KBM-7 (cell line): ENCODE results near the gene DCHS1.
A peak's percentile ranks its signal among the peaks of the same experiment; 100 is the strongest.

Experiments used
- DNase-seq: peaks from one replicate; pipeline ENCODE4 v3.0.0-alpha.2; 2015
- in situ Hi-C: fragments of 300-500 bp; cut with MboI; formaldehyde crosslinking; loops from 2 replicates; pipeline ENCODE4 v1.14.3; 2020; ENCODE audit warnings: low sequenced_read_pairs, low pct_unique_long_range_greater_than_20kb, mixed read lengths

The DCHS1 gene

DNA sequence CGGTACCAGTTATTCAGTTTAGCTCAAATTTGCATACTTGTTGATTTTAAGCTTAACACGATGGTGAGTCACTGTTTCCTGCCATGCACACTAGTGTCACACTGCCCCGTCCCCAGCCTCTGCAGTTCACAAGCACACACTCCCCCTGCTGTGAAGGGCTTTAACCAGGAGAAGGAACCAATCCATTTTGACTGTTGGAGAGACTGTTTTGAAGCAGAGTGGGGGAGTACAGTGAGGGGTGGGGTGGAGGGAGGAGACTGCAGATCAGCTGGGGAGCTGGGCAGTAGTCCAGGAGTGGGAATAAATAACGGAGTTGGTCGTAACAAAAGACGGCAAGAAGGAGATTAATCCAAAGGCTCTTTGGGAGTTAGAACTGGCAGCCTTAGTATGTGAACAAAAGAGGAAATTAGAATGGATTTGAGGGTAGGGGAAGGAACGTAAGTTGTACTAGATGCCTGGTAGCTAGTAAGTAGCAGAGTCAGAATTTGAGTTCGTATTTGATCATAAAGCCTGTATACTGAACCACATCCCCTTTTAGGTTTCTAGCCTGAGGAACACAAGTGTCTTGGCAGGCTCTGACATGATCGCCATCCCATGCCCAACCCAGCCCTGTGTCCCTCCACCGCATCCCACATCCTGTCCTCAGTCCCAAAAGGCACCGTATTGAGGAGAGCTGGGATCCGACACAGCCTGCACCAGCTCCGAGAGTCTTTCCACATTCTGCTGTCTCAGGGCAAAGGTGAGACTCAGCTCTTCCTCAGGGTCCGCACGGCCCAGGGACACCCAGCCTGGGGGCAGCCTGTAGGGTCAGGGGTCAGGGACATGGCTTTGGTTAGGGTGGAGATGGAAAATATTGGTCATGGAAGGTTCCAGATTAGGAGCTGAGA, 37.2 kb downstream of the DCHS1 start:
- in situ Hi-C loops: no loop called here
- peak; percentile 90 for DNase-seq

DNA sequence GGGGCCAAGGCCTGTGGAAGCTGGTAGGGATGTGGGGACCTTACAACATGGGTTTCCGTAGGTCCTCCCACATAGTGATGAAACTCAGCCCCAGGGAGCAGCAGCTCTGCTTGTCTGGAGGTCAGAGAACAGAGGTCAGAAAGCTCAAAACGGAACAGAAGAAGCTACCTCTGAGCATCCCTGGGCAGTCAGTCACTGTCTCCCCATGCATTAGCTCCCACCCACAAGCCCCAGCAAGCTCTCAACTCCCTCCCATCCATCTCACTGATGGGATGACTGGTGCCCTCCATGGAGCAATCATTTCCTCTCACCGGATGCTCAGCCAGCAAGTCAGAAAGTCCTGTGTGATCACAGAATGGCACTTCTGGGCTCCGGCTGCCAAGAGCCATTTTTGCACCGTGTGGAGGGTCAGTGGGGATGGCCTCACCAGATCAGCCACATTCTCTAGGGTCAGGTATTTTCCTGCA, 38.3 kb downstream of the DCHS1 start:
- in situ Hi-C loops: no loop called here
- DNase-seq: no peak

DNA sequence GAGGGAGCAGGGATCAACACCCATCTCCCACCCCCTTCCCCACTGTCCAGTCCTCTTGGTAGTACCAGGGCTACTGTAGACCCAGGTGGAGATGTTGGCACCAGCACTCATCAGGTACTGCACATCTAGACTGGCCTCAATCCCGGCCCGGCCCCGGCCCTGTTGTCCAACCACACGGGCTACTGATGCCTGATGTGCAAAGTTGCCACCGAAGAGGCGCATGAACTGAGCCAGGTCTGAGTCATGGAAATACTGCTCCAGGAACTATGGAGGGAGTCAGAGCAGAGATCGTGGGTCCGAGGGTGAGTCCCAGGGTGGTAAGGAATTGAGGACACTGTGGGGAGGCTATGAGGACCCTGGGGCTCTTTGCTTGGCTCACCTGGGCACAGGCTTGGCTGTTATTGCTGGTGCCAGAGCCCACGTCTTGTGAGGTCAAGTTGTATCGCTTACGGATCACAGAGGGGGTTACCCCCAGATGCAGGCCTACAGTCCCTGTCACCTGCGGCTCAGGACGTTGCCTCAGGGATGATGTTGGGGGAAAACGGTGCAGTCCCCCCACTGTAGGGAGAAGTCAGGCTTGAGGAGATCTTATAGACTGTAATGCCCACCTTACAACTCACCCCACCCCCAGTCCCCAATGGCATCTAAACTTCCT, 38.9 kb downstream of the DCHS1 start:
- DNase-seq: no peak
- in situ Hi-C loops: no loop called here

DNA sequence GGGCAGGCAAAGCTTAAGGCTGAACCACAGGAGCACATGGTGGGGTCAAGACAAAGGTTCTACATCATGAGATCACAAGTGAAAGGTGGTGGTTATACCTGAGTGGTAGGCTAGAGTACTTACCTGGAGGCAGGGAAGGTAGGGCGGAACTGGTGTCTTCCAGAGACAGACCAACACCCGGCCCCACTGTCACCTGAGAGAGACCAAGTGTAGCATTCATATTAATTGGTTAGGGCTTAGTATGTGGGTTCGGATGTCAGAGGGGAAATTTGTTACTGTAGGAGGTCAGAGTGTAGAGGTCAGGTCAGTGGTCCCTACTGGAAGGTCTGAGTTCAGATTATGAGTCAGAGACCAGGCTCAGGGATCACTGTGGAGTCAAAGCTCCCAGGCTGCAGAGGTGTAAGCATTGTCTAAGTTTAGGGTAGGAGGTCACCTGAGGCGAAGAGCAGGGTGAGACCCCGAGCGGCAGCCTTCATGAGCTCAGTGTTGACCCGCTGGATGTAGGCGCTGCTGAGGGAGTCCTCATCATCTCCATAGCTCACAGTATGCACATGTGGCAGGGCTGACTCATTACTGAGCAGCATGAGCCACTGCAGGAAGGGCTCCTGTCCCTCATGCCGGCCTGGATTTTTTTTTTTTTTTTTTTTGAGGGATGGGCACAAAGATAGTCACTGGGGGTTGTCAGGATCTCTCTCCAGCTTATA, 39.6 kb downstream of the DCHS1 start:
- in situ Hi-C loops: no loop called here
- no peak for DNase-seq

DNA sequence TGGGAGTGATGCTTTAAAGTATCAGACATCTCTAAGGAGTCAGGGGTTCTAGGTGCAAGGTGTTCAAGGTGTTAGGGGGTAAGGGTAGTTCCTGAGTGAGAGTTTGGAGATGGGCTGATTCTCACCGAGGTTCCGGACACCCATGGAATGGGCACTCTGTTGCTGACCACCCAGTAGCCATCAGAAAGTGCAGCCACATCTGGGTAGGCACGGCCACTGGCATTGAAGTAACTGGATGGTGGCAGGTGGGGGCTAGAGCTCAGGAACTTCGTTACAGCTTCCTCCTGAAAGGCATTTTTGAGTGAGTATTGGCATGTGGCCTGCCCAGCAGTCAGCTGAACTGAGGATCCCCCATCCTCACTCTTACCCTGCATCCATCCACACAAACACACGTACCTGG, 40.6 kb downstream of the DCHS1 start:
- in situ Hi-C loops: no loop called here
- DNase-seq: no peak

DNA sequence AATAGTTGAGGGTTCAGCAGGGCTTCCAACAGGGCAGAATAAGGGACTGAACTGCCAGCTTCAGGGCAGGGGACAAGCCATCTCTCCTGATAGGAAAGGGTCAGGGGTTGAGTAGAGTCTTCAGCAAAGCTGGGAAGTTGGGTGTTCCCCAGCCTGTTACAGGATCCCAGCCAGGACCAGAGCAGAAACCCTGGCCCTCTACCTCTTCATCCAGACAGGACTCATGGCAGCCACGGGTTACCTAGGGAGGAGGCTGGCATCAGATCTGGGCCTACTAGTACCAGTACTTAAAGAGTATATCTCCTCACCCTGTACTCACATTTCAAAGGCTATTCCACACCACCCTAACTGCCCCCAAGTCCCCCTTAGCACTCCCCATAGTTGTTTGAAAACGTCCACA, 41.2 kb downstream of the DCHS1 start:
- no peak for DNase-seq
- in situ Hi-C loops: no loop called here

DNA sequence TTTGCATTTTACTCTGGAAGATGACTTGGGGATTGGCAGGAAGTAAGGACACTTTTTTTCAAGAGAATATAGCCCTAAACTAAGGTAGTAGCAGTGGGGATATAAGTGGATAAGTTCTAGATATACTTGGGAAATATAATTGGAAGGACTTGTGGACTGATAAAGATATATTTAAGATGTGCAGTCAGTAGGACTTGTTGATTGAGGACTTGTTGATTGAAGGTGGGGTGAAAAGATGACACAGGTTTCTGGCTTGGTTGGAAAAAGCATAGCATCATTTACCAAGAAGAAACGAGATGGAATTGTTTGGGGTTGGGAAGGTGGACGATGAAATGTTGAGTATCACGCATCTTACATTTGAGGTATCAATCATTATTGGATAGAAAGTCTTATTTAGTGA, 42.1 kb downstream of the DCHS1 start:
- in situ Hi-C loops: no loop called here
- no peak for DNase-seq

DNA sequence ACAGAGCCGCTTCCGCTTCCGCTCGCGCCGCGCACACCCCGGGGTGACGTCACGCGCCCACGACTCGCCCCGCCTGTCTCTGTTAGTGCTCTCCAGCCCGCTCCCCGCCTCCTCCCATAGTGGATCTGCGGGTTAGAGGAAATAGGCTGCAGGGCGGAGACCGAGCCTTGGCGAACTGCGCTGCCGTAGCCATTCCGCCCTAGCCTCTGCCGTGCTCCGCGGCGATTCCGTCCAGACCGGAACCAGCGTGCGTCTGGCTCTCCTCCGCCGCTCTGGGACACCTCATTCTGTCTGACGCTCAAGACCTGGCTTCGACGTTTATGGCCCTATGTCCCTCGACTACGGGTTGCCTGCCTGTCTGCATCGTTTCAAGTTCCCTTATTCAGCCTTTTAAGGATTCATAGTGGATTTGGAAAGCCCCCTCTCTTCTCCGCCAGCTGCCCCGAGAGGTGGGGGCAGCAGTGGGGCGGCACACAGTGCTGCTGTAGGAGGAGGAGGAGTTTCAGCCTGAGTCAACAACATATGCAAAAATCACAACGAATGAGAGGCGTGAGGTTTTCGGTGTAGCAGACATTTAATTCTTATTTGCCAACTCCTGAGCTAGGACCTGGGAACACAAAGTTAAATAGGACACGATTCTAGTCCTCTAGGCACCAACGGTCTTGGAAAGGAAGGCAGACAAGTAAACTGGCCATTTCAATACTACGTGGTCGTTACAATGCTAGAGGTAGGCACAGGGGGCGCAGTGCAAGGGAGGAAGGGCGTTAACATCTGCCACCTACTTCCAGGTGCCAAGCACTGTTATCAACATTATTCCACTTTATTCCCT, 43.2 kb downstream of the DCHS1 start, which contains the start of gene TAF10:
TAF10 (minus strand) TSS at position 4 of the 829 bp plus-strand sequence. CDS start 27 bp downstream, outside the sequence.
- DNase-seq: peak; percentile 97
- in situ Hi-C loops: no loop called here

DNA sequence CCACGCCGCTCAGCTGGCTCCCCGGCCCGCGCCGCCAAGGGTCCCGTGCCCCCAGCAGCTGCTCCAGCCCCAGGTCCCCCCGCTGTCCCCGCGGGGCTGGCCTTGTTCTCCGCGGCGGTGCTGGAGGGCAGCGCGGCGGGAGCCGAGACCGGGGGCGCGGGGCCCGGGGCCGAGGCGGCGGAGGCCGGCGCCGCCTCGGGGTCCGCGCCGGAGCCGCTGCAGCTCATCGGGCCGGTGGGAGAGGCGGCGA, 43.7 kb downstream of the DCHS1 start:
- in situ Hi-C loops: no loop called here
- DNase-seq: no peak

DNA sequence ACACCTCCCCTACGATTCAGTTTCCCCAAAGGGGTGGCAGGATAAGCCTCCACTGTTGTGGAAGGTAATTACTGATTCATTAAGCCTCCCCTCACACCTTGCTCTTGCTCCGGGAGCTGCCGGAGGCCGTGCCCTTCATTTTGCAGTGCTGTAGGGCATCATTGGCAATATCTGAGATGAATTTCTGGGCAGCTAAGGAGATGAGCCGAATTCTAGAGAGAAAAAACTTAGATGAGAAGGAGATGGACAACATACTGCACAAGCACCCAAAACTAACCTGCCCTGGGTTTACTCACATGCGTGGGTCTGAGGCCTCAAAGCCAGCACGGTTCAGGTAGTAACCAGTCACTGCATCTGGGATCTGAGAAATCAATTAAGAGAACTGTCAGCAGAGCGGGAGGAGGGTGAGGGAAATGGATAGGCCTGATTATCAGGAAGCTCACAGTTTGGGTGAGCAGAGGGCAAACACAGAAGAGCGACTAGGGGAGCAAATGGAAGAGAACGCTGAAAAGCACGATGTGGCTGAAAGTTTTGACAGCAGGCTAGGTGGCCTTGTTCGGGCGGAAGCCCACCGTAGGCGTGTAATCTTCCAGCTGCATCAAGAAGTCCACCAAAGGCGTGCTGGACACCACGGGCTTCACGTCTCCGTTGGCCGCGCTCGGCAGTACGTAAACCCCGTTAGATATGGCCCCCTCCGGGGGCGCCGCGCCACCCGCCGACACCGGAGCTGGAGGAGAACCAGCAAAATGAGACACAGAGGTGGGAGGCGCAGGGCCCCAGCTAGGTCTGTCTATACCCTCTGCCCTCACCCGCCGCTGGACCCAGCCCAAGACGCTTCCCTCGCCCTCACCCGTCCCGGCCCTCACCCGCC, 44.3 kb downstream of the DCHS1 start:
- peak; percentile 26 for DNase-seq
- in situ Hi-C loops: no loop called here

DNA sequence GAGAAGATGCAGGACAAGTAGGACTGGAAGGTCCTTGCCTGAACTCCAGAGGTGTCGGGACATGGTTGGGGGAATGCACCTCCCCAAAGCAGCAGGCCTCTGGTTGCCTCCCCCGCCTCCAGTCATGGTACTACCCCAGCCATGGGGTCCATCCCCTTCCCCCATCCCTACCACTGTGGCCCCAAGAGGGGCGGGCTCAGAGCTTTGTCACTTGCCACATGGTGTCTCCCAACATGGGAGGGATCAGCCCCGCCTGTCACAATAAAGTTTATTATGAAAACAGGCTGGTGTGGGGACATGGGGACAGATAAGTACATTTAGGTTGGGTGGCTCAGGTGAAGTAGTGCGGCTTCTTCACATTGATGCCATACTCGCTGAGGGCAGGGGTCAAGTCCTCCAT, 45.0 kb downstream of the DCHS1 start:
- no peak for DNase-seq
- in situ Hi-C loops: no loop called here

DNA sequence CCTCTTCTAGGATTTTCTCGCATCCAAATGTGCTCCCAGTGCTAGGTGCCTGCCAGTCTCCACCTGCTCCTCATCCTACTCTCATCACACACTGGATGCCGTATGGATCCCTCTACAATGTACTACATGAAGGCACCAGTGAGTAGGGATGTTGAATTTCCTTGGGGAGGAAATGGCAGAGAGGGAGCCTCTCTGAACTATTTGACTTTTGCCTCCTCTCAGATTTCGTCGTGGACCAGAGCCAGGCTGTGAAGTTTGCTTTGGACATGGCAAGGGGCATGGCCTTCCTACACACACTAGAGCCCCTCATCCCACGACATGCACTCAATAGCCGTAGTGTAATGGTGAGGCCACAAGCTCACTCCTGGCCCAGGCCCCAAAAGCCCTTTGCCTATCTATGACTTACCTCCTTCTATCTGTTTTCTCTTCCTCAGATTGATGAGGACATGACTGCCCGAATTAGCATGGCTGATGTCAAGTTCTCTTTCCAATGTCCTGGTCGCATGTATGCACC, 46.0 kb downstream of the DCHS1 start:
- in situ Hi-C loops: loop anchor here (10.0 kb wide), 1 partner anchor 65 kb away; no protein-coding TSS in a partner anchor
- no peak for DNase-seq

DNA sequence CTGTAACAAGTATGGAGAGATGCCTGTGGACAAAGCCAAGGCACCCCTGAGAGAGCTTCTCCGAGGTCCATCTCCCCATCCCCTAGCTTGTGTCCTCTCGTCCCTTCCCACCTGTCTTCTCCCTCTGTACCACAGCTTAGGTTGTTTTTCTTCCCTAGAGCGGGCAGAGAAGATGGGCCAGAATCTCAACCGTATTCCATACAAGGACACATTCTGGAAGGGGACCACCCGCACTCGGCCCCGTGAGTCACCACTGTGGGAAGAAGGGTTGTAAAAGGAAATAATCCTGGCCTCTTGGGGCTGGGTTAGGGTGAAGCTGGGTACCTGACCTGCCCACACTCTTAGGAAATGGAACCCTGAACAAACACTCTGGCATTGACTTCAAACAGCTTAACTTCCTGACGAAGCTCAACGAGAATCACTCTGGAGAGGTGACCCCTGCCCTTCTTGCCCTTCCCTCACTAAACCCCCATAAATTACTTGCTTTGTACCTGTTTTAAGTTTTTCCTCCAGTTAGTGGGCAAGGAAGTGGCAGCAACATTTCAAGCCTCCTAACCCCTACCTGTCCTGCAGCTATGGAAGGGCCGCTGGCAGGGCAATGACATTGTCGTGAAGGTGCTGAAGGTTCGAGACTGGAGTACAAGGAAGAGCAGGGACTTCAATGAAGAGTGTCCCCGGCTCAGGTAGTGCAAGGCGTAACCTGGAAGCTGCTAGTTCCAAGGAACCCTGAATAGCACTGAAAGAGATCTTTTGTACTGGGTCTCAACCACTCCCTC, 46.7 kb downstream of the DCHS1 start:
- in situ Hi-C loops: loop anchor here (10.0 kb wide), 1 partner anchor 64 kb away; no protein-coding TSS in a partner anchor
- DNase-seq: no peak

DNA sequence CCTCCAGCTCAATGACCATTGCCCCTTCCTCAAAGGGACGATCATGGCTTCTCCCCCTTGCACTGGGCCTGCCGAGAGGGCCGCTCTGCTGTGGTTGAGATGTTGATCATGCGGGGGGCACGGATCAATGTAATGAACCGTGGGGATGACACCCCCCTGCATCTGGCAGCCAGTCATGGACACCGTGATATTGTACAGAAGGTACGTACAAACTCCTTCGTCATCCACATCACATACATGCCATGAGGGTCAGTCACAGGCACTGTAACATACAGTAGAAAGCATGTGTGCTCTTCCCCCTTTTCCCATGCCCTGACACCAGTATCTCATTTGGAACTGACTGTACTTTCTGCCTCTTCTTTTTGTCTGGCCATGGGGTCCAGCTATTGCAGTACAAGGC, 47.6 kb downstream of the DCHS1 start:
- in situ Hi-C loops: loop anchor here (10.0 kb wide), 1 partner anchor 63 kb away; no protein-coding TSS in a partner anchor
- no peak for DNase-seq

DNA sequence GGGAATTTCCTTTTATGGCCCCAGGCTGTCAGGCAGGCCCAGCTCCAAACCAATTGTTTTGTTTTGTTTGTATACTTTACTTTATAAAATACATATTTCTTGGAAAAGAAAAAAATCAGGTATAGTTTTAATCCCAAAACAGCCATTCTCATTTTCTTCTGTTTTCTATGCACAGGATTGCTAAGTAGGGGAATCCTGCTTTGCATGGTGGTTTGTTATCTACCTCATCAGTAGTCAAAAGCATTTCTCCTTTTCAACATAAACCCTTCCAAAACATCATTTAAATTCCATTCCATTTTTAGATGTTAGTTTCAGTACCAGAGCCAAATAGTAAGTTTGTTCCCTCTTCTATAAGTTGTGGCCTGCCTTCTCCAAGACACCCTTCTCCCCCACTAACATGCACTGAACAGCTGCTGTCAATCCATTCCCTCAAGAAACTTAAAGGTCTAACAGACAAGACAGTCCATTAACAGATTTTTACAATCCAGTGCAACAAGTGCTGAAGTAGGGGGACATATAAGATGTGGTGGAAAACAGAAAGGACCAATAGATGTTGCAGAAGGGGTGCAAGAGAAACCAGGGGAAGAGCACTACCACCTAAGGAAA, 48.3 kb downstream of the DCHS1 start:
- in situ Hi-C loops: loop anchor here (10.0 kb wide), 1 partner anchor 62 kb away; no protein-coding TSS in a partner anchor
- DNase-seq: no peak

DNA sequence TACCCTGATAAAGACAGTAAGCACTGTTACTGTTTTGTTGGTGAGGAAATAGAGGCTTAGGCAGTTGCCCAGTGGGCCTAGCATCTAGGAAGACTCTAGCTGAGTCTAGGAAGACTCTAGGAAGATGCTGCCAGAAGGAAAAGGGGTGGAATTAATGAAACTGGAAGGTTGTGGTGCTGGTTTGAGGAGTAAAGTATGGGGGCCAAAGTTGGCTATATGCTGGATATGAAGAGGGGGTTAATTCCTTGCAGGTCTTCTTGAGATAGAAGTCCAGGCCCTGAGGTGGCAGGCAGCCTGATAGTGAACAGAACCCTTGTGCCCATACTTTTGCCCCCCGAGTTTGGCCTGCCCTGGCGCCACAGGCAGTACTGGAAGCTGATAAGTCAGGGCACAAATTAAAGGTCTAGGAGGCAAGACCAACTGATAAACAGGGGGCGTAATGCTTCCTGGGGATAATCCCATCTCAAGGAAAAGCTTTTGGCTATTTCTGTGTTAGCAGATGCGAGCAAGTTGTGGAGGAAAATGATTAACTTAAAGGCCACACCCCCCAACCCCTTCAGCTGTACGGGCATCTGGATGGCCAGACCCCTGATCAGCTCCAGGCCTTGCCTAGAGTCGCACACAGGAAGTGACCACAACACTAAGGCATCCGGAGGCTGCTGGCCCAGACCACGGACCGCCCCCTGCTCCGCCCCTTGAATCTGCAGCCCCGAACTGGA, 49.0 kb downstream of the DCHS1 start:
- peak; percentile 85 for DNase-seq
- in situ Hi-C loops: loop anchor here (10.0 kb wide), 1 partner anchor 62 kb away; no protein-coding TSS in a partner anchor
